ENCODE results near the gene SENP2.

GRCh38 chr3:185640308-185640707, 54.2 kb downstream of the SENP2 start:
- TF ChIP-seq CTCF (IDR thresholded peaks at IDR 0.05): no peak
- no peak for TF ChIP-seq POLR2A (IDR thresholded peaks at IDR 0.05; ENCODE audit: low read length)
- TF ChIP-seq BHLHE40 (IDR thresholded peaks at IDR 0.05; ENCODE audit: low read depth, low read length): no peak
- TF ChIP-seq JUN (IDR thresholded peaks at IDR 0.05): no peak
